Measurements from ENCODE around the gene CEP104.

CEP104 gene

GRCh38 chr1:3795453-3796214, 61.4 kb downstream of the CEP104 start:
- no peak for DNase-seq

GRCh38 chr1:3790952-3791351, 66.1 kb downstream of the CEP104 start:
- no peak for DNase-seq

- no peak for DNase-seq
These were observed 66.5 kb downstream of the CEP104 start for GRCh38 chr1:3790500-3790923.

GRCh38 chr1:3789421-3790300, 67.3 kb downstream of the CEP104 start:
- DNase-seq, result no peak

- no peak for DNase-seq
These were observed 68.1 kb downstream of the CEP104 start for GRCh38 chr1:3788756-3789420.

GRCh38 chr1:3787745-3788605, 69.0 kb downstream of the CEP104 start:
- DNase-seq, result no peak

GRCh38 chr1:3787349-3787715, 69.7 kb downstream of the CEP104 start:
- no peak for DNase-seq

GRCh38 chr1:3786468-3787348, 70.3 kb downstream of the CEP104 start:
- no peak for DNase-seq

GRCh38 chr1:3785456-3786157, 71.4 kb downstream of the CEP104 start:
- no peak for DNase-seq

GRCh38 chr1:3785045-3785444, 72.0 kb downstream of the CEP104 start:
- DNase-seq, result no peak

- DNase-seq, result no peak
These were observed 73.1 kb downstream of the CEP104 start for GRCh38 chr1:3783651-3784474.

GRCh38 chr1:3780901-3781300, 76.1 kb downstream of the CEP104 start:
- DNase-seq, result no peak

- no peak for DNase-seq
These were observed 77.0 kb downstream of the CEP104 start for GRCh38 chr1:3779912-3780416.

- no peak for DNase-seq
These were observed 77.6 kb downstream of the CEP104 start for GRCh38 chr1:3779265-3779911.

GRCh38 chr1:3778590-3779264, 78.3 kb downstream of the CEP104 start:
- no peak for DNase-seq

- no peak for DNase-seq
These were observed 79.1 kb downstream of the CEP104 start for GRCh38 chr1:3777647-3778589.

GRCh38 chr1:3777078-3777547, 79.9 kb downstream of the CEP104 start:
- no peak for DNase-seq
